Heart left ventricle (tissue), 16 donors: ENCODE results near the gene FBXO34. TPM values are rescaled to one million over a fixed set of nuclear protein-coding genes. Genes with fewer than 3 reads are reported as not detected.
"Not testable (repeated sequence)": the region's sequence is repeated elsewhere in the genome, so short reads cannot be mapped to it uniquely, and the experiment has no call there.

Experiments used
- ATAC-seq, 4 donors: fragments of 200-7000 bp; cut with Tn5 transposase; one replicate each; pipeline ENCODE4 v1.9.1; 2020 to 2022; ENCODE audit warnings: moderate library complexity in 4 of 4, mild to moderate bottlenecking in 3 of 4, moderate number of reproducible peaks in 1 of 4
- DNase-seq, 5 donors: peaks; one replicate each; pipeline ENCODE4 v3.0.0-alpha.2; 2020
- H3K27ac ChIP-seq, 12 donors: fragments of 200-600 bp; sonication (generic) in 4 of 12; one replicate each; pipeline versions ENCODE4 v1.5.0 to v1.8.0; 2016 to 2022; ENCODE audit warnings: mild to moderate bottlenecking in 2 of 12
- H3K27me3 ChIP-seq, 9 donors: fragments of 200-600 bp; sonication (generic) in 2 of 9; one replicate each; pipeline versions ENCODE4 v1.5.1 to v1.8.0; 2016 to 2022; ENCODE audit warnings: mild to moderate bottlenecking in 3 of 9
- H3K36me3 ChIP-seq, 9 donors: fragments of 200-600 bp; sonication (generic) in 2 of 9; one replicate each; pipeline versions ENCODE4 v1.5.0 to v1.8.0; 2018 to 2022; ENCODE audit warnings: mild to moderate bottlenecking in 2 of 9
- H3K4me1 ChIP-seq, 12 donors: fragments of 200-600 bp; sonication (generic) in 4 of 12; one replicate each; pipeline versions ENCODE4 v1.5.0 to v1.8.0; 2016 to 2022; ENCODE audit warnings: mild to moderate bottlenecking in 3 of 12
- H3K4me3 ChIP-seq, 12 donors: fragments of 200-600 bp; sonication (generic) in 4 of 12; one replicate each; pipeline versions ENCODE4 v1.5.0 to v1.8.0; 2017 to 2022; ENCODE audit warnings: mild to moderate bottlenecking in 9 of 12, moderate library complexity in 4 of 12
- H3K9me3 ChIP-seq, 12 donors: fragments of 200-600 bp; sonication (generic) in 4 of 12; one replicate each; pipeline versions ENCODE4 v1.5.0 to v1.8.0; 2016 to 2022; ENCODE audit warnings: mild to moderate bottlenecking in 1 of 12
- POLR2A ChIP-seq, 2 donors: fragments of 450-650 bp; IDR thresholded peaks; one replicate each; pipeline ENCODE4 v1.6.1; 2017; ENCODE audit warnings: antibody characterized with exemption in 2 of 2, mild to moderate bottlenecking in 2 of 2, moderate library complexity in 2 of 2
- WGBS, 4 donors: extraction: QIAGEN DNeasy Blood & Tissue Kit in 2 of 4; methylation state at CpG; one replicate each; pipeline versions ENCODE4 v1.1.5 to v1.1.7; 2013 to 2018; 5-methylcytosine and 5-hydroxymethylcytosine counted together
- intact Hi-C, 10 donors: fragments of 100-400 bp; cut with DNase I; formaldehyde crosslinking; loops; one replicate each; pipeline versions ENCODE4 v1.11.1 to v1.14.2; 2022
- polyA plus RNA-seq, 2 donors: library from polyadenylated mRNA; stranded (reverse); fragments of 200-250 nt; gene quantifications; one replicate each; pipeline ENCODE4 v1.2.3, GENCODE V29; 2013
- total RNA-seq, 9 donors: library from RNA; depleted of rRNA in 2 of 9; stranded (reverse); fragments of >200 nt in 2 of 9; fragmentation: NEBNext Ultra II Directional in 3 of 9; extraction: Animal tissue kit (Norgen Biotek cat#: 25700) in 3 of 9; gene quantifications; one replicate each; pipeline versions ENCODE4 v1.1.0 to v1.2.4, GENCODE V29; 2016 to 2023
- TF ChIP-seq, protein P1 (sequence below), 12 donors: fragments of 200-600 bp; sonication (generic) in 4 of 12; IDR thresholded peaks; one replicate each; pipeline versions ENCODE4 v1.5.0 to v1.8.0; 2018 to 2022; ENCODE audit warnings: antibody characterized with exemption in 12 of 12, mild to moderate bottlenecking in 5 of 12
- donor health status: ischemic (EF 13 %, LVEDD 7.1; RV severe dilation, severe dysfunction).
- donor health status: healthy with polysubstance abuse.
- donor health status: DM: no; HTN: yes; CAD: no.
- donor health status: DM: no; HTN: no; CAD: no.
- donor health status: ischemic (EF 25% LVEDD 6.9; RV normal size, moderate dysfunction).
- donor health status: ischemic (EF 25% LVEDD 5.7; RV mildly dilated, moderate dysfunction).
- donor health status: healthy.
- donor health status: DM: yes; HTN: yes; CAD: no.
- donor health status: ischemic (EF 35%, LVEDD 5.7; RV mildly dilated, moderate dysfunction).
- donor health status: nonischemic (EF 11% LVEDD 7.7; RV severe dilation, severe dysfunction).
- donor health status: DM: yes; HTN: yes; CAD: no.
- donor health status: PGD.
- donor health status: ischemic (EF 29% LVEDD 5.4; RV normal size, mild dysfunction).
- donor health status: nonischemic (EF 23%, LVEDD 6.1; RV moderate dilation, normal function).

Gene FBXO34
- total and polyA plus RNA-seq, 11 donors = 8.0 to 33.4 (median 21.1) TPM

DNA sequence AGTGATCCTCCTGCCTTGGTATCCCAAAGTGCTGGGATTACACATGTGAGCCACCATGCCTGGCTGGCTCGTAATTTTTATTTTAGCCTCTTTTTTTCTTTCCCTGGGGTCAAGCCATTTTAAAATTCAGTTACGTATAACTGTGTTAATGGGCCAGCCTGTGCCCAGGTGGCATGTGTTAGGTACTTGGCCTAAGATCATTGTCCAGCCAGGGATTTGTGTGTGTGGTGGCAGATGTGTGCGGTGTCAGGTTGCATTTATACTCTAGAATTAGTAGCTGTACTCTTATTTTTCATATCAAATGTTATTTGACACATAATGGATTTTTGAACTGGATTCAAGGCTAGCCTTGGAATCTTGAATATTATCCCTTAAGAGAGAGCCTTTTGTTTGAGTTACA lies 69.3 kb downstream of the FBXO34 start:
- Histone ChIP-seq H3K27ac (no peak overlapping the region), H3K36me3 (no peaks in the 10 kb centered on the region)
- TF ChIP-seq POLR2A (IDR thresholded peaks at IDR 0.05) = no peak
- TF ChIP-seq, protein P1, sequence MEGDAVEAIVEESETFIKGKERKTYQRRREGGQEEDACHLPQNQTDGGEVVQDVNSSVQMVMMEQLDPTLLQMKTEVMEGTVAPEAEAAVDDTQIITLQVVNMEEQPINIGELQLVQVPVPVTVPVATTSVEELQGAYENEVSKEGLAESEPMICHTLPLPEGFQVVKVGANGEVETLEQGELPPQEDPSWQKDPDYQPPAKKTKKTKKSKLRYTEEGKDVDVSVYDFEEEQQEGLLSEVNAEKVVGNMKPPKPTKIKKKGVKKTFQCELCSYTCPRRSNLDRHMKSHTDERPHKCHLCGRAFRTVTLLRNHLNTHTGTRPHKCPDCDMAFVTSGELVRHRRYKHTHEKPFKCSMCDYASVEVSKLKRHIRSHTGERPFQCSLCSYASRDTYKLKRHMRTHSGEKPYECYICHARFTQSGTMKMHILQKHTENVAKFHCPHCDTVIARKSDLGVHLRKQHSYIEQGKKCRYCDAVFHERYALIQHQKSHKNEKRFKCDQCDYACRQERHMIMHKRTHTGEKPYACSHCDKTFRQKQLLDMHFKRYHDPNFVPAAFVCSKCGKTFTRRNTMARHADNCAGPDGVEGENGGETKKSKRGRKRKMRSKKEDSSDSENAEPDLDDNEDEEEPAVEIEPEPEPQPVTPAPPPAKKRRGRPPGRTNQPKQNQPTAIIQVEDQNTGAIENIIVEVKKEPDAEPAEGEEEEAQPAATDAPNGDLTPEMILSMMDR (IDR thresholded peaks at IDR 0.05) = no peak

DNA sequence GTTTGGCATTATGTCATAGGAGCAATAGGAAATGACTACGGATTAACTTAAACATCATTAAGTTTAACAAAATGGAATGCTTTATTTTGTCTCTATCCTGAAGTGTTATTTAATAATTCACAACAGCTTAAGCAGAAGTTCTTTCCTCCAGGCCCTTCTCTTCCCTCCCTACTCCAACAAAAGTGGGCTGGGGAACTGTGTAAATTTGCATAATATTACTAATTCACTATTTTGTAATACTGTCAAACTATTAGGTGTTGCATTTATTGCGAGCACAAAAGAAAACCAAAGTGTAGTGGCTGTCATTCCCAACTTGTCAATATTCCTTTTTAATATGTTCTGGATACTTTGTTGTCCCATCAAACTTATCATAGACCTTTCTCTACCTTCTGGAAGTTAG lies 70.6 kb downstream of the FBXO34 start:
- 80 to 91% (median 88%) methylated on average over 2 of the region's 2 CpGs for WGBS, 4 donors
- H3K36me3 ChIP-seq = no peaks in the 10 kb centered on the region
- TF ChIP-seq, protein P1 (IDR thresholded peaks at IDR 0.05) = no peak
- no peak for TF ChIP-seq POLR2A (IDR thresholded peaks at IDR 0.05)
- no peaks in the 10 kb centered on the region for H3K27me3 ChIP-seq
- H3K4me1 ChIP-seq = peaks cover 0 to 65% (median 28%) of the 10 kb centered on the region in 12 donors
- no peak overlapping the region for H3K4me3 ChIP-seq
- H3K27ac ChIP-seq = no peak overlapping the region
- ATAC-seq = no peak
- no peaks in the 10 kb centered on the region for H3K9me3 ChIP-seq
- intact Hi-C loops = no loop called here
- no peak for DNase-seq

More for the DNA sequence above, 69.3 kb downstream of the FBXO34 start:
- no peak for DNase-seq
- H3K9me3 ChIP-seq = no peaks in the 10 kb centered on the region
- ATAC-seq = peak in 1 of 4 donors; percentile 23
- H3K4me3 ChIP-seq = no peak overlapping the region
- no peaks in the 10 kb centered on the region for H3K27me3 ChIP-seq
- H3K4me1 ChIP-seq = peaks cover 0 to 60% (median 28%) of the 10 kb centered on the region in 12 donors
- 82 to 87% (median 86%) methylated on average over 3 of the region's 3 CpGs for WGBS, 4 donors
- intact Hi-C loops = no loop called here

DNA sequence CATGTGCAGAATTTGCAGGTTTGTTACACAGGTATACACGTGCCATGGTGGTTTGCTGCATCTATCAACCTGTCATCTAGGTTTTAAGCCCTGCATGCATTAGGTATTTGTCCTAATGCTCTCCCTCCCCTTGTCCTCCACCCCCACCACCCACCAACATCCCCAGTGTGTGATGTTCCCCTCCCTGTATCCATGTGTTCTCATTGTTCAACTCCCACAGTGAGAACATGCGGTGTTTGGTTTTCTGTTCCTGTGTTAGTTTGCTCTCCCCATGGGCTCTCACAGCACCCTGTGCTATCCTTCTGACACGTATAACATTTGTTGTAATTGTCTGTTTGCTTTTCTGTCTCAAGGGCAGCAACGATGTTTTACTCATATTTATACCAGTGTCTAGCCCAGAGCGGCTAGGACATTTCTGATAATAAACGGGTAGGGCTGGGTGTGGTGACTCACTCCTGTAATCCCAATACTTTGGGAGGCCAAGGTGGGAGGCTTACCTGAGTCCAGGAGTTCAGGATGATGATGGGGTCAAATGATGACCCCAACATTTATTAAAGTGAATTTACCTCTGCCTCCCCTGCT lies 73.5 kb downstream of the FBXO34 start:
- intact Hi-C loops, DNase-seq, H3K9me3 ChIP-seq, H3K4me3 ChIP-seq, H3K36me3 ChIP-seq, ATAC-seq, H3K27ac ChIP-seq, H3K27me3 ChIP-seq: not testable (repeated sequence)
- 77 to 96% (median 85%) methylated on average over 6 of the region's 6 CpGs for WGBS, 4 donors
- H3K4me1 ChIP-seq = peaks cover 0 to 78% (median 32%) of the 10 kb centered on the region in 12 donors

DNA sequence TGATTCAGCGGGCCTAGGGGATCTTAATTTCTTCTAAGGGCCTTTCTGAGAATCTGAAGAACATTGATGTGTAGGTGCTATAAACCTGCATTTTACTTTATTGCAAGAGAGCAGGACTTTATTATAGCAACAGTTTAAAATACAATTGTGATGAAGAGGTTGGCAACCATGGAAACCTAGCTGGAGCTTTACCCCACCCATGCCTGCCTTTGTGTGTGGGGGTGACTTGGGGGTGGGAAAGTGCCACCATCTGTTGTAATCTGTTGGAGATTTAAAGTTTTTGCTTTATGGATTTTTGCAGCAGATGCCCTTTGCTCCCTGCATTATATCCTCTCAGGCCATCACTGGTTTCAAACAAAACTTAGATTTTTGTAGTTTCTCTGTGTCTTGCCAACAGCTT lies 75.8 kb downstream of the FBXO34 start:
- Histone ChIP-seq H3K36me3 (peaks cover 0 to 22% (median 18%) of the 10 kb centered on the region in 9 donors), H3K27me3 (no peaks in the 10 kb centered on the region), H3K27ac (no peak overlapping the region), H3K4me3 (no peak overlapping the region), H3K4me1 (peaks cover 0 to 60% (median 20%) of the 10 kb centered on the region in 12 donors), H3K9me3 (no peaks in the 10 kb centered on the region)
- ATAC-seq (no peak), DNase-seq (no peak)
- WGBS, 4 donors = 95 to 100% (median 97%) methylated on average over 1 of the region's 1 CpG
- intact Hi-C loops = no loop called here
- TF ChIP-seq, protein P1 (IDR thresholded peaks at IDR 0.05) = no peak
- TF ChIP-seq POLR2A (IDR thresholded peaks at IDR 0.05) = no peak

DNA sequence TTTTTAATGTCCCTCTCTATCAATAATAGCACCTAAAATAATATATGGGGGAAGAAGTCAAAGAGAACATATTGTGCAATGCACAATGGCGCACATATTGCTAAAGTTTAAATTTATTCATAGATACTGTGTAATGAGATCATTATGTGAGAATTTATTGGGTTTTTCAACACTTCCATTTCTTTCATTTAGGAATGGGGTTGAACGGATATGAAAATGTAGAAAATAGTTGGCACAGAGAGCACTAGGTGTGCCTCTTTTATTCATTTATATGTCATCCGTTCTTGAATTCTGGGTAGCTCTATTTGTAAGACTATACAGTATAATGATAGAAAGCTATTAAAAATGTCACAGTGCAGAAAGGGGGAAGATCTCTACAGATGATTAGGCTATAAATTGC lies 76.5 kb downstream of the FBXO34 start:
- Histone ChIP-seq H3K4me1 (peaks cover 0 to 55% (median 19%) of the 10 kb centered on the region in 12 donors), H3K4me3 (no peak overlapping the region), H3K9me3 (no peaks in the 10 kb centered on the region), H3K27me3 (no peaks in the 10 kb centered on the region), H3K27ac (no peak overlapping the region), H3K36me3 (peaks cover 0 to 29% (median 26%) of the 10 kb centered on the region in 9 donors)
- intact Hi-C loops = no loop called here
- ATAC-seq (no peak), DNase-seq (no peak)
- WGBS, 4 donors = 90 to 98% (median 93%) methylated on average over 3 of the region's 3 CpGs
- TF ChIP-seq, protein P1 (IDR thresholded peaks at IDR 0.05) = no peak
- no peak for TF ChIP-seq POLR2A (IDR thresholded peaks at IDR 0.05)
